ENCODE data around the gene RASGRP3.
"Not testable (repeated sequence)": the region's sequence is repeated elsewhere in the genome, so short reads cannot be mapped to it uniquely, and the experiment has no call there.

Gene RASGRP3, protein sequence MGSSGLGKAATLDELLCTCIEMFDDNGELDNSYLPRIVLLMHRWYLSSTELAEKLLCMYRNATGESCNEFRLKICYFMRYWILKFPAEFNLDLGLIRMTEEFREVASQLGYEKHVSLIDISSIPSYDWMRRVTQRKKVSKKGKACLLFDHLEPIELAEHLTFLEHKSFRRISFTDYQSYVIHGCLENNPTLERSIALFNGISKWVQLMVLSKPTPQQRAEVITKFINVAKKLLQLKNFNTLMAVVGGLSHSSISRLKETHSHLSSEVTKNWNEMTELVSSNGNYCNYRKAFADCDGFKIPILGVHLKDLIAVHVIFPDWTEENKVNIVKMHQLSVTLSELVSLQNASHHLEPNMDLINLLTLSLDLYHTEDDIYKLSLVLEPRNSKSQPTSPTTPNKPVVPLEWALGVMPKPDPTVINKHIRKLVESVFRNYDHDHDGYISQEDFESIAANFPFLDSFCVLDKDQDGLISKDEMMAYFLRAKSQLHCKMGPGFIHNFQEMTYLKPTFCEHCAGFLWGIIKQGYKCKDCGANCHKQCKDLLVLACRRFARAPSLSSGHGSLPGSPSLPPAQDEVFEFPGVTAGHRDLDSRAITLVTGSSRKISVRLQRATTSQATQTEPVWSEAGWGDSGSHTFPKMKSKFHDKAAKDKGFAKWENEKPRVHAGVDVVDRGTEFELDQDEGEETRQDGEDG

DNA sequence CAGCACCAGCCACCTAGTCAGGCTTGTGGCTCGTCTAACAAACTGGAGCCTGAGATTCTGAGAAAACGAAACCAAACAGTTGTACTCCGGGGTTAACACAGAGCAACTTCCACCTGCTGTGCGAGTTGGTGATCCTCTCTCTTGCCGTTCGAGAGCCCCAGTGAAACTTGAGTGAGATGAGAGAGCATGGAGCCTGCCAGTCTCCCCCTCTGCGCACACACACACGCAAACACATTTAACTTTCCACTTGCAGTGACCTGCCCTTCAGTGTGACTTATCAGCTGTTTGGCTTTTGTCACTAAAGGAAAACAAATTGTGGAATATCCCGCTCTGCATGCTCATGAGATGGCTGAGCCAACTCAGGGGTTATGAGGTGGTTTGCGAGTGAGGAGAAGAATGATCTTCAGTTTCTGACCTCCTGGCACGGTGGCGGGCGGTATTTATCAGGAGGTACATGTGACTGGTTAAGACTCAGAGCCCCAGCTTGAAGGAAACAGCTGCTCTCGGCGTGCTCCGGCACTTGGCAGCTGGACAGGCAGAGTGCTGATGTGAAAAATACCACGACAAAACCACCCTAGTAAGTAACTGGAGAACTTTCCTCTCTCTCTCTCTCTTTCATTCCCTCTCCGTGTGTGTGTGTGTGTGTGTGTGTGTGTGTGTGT lies at the start of gene RASGRP3:
Gene RASGRP3, plus strand, starts transcription at position 519 of the 662 bp plus-strand sequence. CDS start 38,488 bp downstream, outside the sequence.
- DNase-seq: peak; percentile 89

DNA sequence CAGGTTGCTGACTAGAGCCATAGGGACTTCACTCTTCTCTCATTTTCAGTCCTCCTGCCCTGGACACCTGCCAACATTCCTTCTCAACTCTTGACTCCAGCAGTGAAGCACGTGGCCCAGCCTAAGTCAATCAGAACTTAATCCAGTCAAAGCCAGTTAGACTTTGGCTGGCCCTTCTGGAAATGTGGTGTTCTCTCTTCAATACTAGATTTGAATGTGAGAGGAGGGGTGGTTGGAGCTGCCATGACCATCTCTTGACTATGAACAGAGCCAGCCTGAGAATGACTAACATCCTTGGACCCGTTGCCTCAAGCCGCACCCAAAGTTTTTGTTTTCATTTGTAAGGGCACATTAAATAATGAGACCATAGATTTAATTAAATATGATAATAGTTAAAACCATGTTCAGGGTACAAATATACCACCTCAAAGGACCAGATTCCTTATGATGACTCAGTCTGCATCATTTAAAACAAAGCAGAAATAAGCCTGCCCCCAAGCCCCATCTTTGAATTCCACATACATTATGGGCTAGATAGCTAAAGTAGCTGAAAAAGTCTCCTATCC lies 49.7 kb upstream of the RASGRP3 start:
- peak; percentile 59 for DNase-seq

DNA sequence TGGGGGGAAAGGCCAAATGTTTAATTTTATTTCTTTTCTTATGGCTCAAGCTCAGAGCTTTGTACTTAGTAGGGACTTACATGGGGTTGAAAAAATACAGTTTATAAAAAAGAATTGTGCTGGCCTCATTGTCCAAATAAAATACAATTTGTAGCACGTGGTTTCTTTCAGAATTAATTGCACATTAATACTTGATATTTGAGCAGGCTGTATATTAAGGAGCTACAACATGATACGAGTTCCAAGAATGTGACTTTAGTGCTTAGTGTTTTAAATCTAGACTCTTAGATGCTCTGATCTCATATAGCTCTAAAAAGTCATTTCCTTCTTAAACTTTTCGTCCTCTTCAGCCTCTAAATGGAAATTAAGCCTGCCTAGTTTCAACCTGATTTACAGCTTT lies 46.4 kb upstream of the RASGRP3 start:
- DNase-seq: no peak

DNA sequence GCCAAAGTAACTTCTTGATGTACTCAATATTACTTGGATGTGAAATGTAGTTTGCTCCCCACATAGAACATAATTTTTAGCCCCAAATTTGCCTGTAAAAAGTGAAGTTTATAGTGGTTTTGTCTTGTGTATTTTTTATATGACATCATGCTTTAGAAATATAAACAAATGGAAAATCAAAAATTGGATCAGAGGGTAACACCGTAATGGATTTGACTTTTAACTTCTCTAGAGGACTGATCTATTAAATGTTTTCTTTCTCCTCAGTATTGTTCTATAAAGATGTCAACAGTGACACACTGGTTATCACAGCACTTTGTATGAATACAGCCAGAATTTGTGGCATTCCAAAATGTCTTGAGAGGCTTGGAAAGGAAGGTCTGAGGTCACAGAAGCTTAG lies 45.6 kb upstream of the RASGRP3 start:
- no peak for DNase-seq

DNA sequence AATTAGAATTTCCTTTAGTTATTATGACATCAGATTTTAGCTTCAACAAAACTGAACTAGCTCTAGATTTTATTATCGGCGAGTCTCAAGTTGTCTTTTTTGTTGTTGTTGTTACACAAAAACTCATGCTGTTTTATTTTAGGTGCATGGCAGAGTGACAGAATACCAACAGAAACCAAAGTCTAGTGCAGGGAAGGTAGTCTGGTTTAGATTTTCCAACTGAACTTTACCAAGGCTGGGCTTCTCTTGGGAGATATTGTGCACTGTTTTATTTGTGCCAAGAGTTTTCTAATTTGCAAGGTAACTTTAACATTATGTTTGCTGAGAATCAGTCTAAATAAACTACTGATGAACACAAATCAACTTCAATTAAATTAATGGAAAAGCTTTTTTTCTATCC lies 43.6 kb upstream of the RASGRP3 start:
- DNase-seq: no peak

DNA sequence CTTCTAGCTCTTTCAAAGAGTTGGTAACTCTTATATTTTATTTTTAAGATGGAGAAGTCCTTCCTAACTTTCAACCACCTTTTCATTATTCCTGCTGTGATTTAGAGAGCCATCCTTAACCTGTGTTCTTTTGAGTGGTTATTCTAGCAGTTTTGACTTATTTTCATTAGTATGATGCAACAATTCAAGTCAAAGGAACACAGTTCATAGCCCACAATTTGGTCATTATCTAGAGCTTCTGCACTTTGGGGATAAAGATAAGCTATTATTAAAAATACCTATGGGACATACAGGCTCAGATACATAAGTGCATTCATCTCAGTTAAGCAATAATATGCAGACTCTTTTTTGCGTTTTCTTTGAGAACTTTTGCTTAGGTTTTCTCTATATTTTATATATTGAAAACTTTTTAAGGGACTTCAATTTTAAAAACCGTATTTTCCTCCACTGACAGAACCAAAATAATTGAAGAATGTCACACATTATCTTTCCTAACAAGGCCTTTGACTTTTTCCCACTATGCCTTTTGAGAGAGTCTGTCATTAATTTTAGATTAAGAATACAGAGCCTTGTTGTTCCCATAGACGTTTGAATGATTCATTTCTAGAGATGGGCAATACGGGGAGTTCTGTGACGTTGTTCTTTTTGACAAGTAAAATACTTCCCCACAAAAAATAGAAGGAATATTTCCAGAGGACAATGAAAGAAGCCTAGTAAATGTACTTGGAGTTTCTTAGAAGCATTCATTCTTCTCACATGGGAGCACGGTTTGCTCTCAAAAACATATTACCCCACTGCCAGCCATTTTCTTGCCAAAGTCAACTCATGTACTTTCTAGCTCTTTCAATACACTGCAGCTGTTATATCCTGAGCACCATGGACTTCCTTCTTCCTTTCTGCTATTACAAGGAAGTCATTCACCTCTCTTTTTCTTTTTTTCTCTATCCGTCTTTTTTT lies 42.9 kb upstream of the RASGRP3 start:
- DNase-seq: no peak

DNA sequence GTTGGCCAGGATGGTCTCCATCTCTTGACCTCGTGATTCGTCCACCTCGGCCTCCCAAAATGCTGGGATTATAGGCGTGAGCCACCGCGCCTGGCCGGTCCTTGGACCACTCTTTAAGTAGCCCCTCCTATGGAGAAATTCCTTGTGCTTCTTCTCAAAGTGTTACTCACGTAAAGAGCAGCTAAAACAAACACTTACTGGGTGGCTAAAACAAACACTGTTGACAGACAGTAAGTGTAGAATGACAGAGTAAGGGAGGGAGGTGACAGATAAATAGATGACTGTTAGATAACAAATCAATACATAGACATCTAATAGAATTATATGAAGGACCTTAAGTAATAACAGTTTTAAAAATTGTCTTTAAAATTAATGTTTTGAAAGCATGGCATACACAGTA lies 40.9 kb upstream of the RASGRP3 start:
- no peak for DNase-seq

DNA sequence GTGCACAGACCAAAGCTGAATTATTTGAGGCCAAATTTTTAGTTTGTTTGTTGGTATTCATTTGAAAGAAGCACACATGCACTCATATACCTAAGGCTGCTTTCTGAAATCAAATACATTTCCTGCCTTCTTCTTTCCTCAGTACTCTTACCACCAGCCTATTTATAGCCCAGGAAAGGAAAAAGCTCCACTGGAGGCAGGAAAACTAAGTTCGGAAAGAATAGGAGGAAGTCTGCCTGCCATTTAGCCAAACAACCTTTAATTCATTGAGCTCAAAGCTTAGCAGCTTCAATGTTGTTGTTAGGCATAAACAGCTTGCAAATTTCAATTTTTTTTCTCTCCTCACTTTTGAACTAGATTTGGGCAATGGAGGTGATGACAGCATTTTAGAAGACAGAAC lies 40.4 kb upstream of the RASGRP3 start:
- no peak for DNase-seq

DNA sequence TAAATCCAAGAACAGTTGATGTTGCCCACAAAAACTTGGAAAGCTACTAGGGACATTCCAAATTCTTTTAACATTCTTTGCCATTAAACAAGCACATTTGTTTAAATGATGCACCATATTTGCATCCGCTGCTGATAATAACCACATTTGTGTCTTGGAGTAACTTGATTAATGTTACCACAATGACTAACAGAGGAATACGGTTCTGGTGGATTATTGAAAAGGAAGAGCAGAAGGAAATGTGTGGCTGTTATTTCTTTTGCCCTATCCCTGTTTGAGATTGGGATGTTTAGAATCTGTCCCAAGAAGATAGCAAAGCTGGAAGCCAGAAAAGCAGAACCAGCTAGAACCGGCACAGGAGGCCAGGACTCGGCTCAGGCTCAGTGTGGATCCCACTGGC lies 39.2 kb upstream of the RASGRP3 start:
- DNase-seq: peak; percentile 33

DNA sequence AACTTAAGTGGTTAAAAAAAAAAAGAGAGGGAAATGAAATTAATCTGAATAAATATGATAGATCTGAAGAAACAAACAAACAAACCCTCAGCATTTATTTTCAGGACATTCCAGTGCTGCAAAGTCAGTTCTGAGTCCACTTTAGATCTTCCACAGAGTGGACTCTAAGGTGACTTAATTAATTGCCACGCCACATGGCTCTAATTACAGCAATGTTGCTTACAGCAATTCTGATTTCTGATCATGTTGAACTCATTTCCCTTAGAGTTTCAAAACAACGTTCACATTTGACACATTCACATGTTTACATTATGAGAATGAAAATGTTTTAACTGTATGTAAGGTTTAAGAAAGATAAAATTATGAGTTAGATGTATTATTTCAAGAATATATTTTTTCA lies 38.6 kb upstream of the RASGRP3 start:
- no peak for DNase-seq

DNA sequence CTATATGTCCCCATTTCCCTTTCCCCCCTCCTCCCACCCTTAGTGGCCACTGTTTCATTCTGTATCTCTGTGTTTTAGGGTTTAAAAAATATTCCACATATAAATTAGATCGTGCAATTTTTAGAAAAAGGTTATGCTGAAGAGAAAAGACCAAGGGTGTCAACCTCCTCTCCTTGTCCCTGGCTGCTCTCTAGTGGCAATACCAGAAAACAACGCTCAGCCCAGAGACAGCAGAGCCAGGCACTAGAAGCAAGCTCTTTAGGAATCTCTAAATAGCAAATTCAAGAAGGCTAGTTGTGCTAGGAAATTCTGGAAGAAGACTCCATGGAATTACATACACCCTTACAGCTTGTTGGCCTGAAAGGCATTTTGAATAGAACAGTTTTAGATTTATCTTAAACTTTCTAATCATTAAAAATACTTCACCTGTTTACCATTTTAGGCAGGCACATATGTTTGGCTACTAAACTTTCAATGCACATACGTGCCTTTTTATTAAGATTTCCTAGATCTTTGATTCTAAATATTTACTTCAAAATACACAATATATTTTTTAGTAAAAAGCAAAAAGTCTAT lies 35.1 kb upstream of the RASGRP3 start:
- peak; percentile 89 for DNase-seq

DNA sequence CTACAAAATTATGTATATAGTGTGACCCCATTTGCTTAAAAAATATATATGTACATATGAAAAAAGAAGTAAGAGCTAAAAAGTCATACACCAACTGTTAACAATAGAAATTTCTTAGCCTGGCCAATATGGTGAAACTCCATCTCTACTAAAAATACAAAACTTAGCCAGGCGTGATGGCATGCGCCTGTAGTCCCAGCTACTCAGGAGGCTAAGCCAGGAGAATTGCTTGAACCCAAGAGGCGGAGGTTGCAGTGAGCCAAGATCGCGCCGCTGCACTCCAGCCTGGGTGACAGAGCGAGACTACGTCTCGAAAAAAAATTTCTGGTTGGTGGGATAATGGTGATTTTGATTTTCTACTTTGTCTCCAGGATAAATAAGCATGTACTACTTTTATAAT lies 34.4 kb upstream of the RASGRP3 start:
- DNase-seq: not testable (repeated sequence)

DNA sequence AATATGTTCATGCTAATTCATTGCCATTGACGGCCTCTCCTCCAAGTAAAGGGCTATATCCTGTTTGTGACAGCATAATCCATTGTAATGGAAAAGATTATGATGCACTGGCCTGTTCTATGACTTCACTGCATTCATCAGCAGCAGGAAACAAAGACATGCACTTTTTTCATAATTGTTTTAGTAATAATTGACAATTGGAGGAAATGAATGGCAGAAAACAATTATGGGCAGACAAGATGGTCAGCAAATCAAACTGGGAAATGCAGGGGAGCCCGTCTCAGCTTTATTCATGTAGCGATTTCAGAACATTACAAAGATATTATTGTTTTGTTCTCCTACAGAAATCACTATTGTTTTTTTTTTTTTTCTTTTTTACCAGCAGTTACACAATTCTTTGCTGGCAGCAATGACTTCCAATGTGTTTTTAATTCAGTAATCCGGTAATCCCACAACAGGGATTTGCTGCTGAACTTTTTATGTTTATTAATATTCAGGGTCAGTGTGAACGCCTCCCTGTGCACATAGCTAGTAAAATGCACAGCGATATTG lies 33.8 kb upstream of the RASGRP3 start:
- peak; percentile 33 for DNase-seq

DNA sequence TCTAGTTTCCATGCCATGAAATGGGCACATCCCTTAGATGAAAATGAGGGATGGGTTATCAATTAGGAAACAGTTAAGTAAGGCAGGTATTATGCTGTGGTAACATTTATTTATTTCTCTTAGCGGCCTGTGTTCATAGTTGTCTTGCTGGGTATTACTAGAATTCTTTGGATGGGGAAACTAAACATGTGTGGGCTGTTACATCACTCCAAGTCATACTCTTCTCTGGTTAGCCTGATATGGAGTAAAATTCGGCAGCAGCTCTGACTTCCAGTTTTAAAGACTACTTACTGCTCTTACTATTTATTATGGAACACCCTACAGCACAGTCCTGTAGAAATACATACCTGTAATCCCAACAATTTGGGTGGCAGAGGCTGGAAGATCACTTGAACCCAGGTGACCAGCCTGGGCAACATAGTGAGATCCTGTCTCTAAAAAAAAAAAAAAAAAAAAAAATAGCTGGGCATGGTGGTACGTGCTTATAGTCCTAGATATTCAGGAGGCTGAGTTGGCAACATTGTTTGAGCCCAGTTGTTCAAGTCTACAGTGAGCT lies 33.1 kb upstream of the RASGRP3 start:
- no peak for DNase-seq

DNA sequence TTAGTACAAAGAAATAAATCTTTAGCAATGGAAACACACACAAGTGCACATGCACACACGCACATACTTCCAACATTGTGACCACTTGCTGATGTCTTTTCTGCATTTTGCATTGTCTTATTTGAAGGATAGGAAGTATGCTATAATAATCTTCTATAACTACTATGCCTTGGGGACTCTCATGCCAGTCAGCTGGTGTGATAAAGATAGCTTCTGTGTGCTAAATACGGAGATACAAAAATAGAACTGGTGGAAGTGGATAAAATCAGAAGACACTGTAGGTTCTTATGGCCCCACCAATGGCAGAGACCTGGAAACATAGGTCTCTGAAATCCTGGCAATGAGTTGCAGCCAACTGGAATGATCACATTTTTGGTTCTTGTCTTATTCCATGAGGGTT lies 31.5 kb upstream of the RASGRP3 start:
- DNase-seq: no peak

DNA sequence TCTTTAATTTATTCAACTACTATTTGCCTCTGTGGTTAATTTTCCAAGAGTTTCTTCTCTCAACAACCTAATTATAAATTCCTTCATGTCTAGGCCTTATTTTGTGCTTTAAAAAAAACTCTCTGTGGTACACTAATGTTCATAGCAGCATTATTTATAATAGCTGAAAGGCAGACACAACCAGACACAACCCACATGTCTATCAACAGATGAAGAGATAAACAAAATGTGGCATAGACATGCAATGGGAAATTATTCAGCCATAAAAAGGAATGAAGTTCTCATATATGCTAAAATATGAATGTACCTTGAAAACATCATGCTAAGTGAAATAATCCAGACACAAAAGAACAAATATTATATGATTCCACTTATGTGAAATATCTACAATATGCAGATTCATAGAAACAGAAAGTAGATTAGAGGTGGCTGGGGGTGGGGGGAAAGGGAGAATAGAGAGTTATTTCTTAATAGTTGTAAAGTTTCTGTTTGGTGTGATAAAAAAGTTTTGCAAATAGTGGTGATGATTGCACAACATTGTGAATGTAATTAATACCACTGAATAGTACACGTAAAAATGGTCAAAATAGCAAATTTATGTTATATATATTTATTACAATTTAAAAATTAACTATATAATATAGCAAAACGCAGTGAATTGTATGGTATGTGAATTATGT lies 28.1 kb upstream of the RASGRP3 start:
- no peak for DNase-seq

DNA sequence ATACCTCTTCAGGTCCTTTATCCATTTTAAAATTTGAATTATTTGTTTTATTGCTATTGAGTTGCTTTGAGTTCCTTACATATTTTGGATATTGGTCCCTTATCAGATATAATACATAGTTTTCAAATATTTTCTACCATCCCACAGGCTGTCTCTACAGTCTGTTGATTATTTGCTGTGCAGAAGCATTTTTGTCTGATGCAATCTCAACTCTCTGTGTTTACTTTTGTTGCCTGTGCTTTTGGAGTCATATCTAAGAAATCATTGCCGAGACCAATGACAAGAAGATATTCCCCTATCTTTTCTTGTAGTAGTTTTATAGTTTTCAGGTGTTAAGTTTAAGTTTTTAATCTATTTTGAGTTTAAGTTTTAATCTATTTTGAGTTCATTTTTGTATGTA lies 25.2 kb upstream of the RASGRP3 start:
- no peak for DNase-seq

DNA sequence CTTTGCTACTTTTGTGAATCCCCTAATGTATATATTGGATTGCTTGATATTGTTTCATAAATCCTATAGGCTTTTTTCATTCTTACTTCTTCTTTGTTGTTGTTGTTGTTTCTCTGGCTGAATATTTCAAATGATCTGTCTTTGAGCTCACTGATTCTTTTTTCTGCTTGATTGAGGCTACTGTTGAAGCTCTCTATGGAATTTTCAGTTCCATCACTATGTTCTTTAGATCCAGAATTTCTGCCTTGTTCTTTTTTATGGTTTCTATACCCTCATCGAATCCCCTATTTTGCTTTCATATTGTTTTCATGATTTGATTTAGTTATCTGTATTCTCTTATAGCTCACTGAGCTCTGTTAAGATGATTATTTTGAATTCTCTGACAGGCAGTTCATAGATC lies 24.6 kb upstream of the RASGRP3 start:
- DNase-seq: no peak

DNA sequence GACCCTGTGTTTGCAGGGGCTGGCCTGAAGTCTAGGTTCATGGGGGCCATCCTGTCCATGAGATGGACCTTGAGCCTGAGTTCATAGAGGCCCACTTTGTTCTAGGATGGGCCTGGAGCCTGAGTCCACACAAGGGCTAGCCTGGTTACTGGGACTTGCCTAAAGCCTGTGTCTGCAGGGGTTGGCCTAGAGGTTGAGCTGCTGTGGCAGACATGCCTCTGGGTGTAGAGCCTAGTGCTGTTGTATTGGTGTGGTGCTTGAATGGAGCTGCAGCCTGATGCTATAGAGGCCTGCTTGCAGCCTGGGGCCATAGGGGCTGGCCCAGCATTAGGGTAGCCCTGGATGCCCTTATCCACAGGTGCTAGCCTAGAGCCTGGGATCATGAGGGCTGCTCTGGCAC lies 23.9 kb upstream of the RASGRP3 start:
- no peak for DNase-seq

DNA sequence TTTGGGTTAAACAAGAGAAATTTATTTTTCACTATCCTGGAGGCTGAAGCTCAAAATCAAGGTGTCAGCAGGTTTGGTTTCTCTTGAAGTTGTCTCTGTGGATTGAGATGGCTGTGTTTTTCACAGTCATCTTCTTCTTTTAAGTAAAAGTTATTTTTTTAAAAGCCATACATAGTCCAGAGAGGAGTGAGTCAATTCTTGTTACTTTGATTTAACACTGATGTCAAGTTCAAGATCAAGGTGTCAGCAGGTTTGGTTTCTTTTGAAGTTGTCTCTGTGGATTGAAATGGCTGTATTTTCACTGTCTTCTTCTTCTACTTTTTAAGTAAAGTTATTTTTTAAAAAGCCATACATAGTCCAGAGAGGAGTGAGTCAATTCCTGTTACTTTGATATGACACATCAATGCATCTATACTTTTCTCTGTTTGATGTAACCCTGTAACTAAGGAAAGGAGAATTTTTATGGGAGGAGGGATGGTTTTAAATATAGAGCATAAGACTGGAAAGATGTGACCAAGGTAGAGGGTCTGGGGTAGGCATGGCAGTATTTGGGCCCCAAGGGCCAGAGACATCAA lies 22.5 kb upstream of the RASGRP3 start:
- DNase-seq: no peak
